GM12891 (cell line): Measurements from ENCODE around the gene PPOX.

Experiments
- POLR2A ChIP-seq: IDR thresholded peaks from 2 replicates; pipeline ENCODE4 v1.6.1; 2011; ENCODE audit warnings: low read depth, low read length, control low read depth
- POLR2AphosphoS5 ChIP-seq: IDR thresholded peaks from 2 replicates; pipeline ENCODE4 v1.6.1; 2011; ENCODE audit warnings: low read depth, low read length, control low read depth
- POU2F2 ChIP-seq: IDR thresholded peaks from 2 replicates; pipeline ENCODE4 v1.6.1; 2011; ENCODE audit warnings: low read depth, mild to moderate bottlenecking, control low read depth, low read length, moderate library complexity
- SPI1 ChIP-seq: IDR thresholded peaks from 2 replicates; pipeline ENCODE4 v1.6.1; 2011; ENCODE audit warnings: low read depth, low read length, control low read depth
- TAF1 ChIP-seq: IDR thresholded peaks from 2 replicates; pipeline ENCODE4 v1.6.1; 2011; ENCODE audit warnings: low read depth, low read length, control low read depth

DNA sequence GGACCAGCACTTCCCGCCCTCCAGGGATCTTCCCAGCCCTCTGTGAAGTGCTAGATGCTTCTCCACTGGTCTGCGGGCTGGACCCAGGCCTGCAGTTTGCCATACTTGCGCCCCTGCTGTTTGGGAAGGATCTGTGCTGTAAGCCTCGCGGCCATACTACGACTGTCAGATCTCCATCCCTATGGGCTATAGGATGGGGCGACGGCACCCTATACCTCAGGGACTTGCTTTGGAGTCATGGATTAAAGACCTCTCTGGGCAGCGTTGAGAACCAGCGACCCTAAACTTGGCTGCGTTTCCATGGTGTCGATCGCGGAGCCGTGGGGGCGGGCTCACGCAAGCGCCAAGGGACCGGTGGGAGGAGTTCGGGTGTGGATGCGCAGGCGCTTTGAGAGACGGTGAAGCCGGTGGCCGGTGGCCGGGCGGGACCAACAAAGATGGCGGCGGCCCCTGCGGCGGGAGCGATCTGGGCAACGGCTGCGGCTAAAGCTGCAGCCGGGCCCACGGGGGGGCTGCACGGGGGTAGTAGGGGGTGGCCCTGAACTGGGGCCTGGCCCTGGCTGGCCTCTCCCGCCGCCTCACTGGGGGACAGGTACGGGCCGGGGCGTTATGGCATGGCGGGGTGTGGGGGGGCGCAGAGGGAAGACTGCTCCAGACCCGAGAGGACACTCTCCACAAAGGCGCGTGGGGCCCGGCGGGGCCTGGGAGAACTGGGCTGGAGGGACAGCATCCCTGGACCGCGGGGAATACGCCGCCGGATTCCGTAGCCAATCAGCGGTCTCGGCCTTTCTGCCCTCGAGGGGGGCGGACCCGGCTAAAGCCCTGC lies 6.9 kb upstream of the PPOX start, which contains the start of gene USP21:
- TF ChIP-seq POLR2A (peak; percentile 74; the same call in 1 of the 2 replicates), POLR2AphosphoS5 (peak; percentile 46), SPI1 (no peak), POU2F2 (peak; percentile 10; the same call in 1 of the 2 replicates), TAF1 (peak; percentile 94)
